Right lobe of liver (tissue), 6 donors: Measurements from ENCODE around the gene KLRK1. TPM values are rescaled to one million over a fixed set of nuclear protein-coding genes. Genes with fewer than 3 reads are reported as not detected.
"Not testable (repeated sequence)": the region's sequence is repeated elsewhere in the genome, so short reads cannot be mapped to it uniquely, and the experiment has no call there.

ENCODE experiments used
- ATAC-seq, 4 donors: fragments of 200-7000 bp; cut with Tn5 transposase; one replicate each; pipeline ENCODE4 v1.9.1; 2020; ENCODE audit warnings: mild to moderate bottlenecking in 4 of 4, moderate library complexity in 4 of 4
- DNase-seq, 3 donors: peaks; one replicate each; pipeline ENCODE4 v3.0.0-alpha.2; 2020
- H3K27ac ChIP-seq, 3 donors: fragments of 200-600 bp; one replicate each; pipeline ENCODE4 v1.8.0; 2022
- H3K27me3 ChIP-seq, 2 donors: fragments of 200-600 bp; one replicate each; pipeline ENCODE4 v1.8.0; 2022
- H3K36me3 ChIP-seq, 4 donors: fragments of 200-600 bp; sonication (generic) in 1 of 4; one replicate each; pipeline versions ENCODE4 v1.5.1 to v1.8.0; 2017 to 2022; ENCODE audit warnings: control low read depth in 1 of 4
- H3K4me1 ChIP-seq, 4 donors: fragments of 200-600 bp; sonication (generic) in 1 of 4; one replicate each; pipeline versions ENCODE4 v1.5.1 to v1.8.0; 2017 to 2022; ENCODE audit warnings: control low read depth in 1 of 4
- H3K4me3 ChIP-seq, 3 donors: fragments of 200-600 bp; one replicate each; pipeline ENCODE4 v1.8.0; 2022
- H3K9me3 ChIP-seq, 4 donors: fragments of 200-600 bp; sonication (generic) in 1 of 4; one replicate each; pipeline versions ENCODE4 v1.5.1 to v1.8.0; 2017 to 2022; ENCODE audit warnings: control low read depth in 1 of 4
- CTCF ChIP-seq, 4 donors: fragments of 200-600 bp in 3 of 4; fragments of 450-650 bp in 1 of 4; IDR thresholded peaks; one replicate each; pipeline versions ENCODE4 v1.5.1 to v1.8.0; 2016 to 2022; ENCODE audit warnings: antibody characterized with exemption in 4 of 4, mild to moderate bottlenecking in 2 of 4
- POLR2A ChIP-seq: fragments of 450-650 bp; IDR thresholded peaks from one replicate; pipeline ENCODE4 v1.6.1; 2017; ENCODE audit warnings: antibody characterized with exemption, mild to moderate bottlenecking
- WGBS: methylation state at CpG from one replicate; pipeline ENCODE4 v1.1.6; 2018; ENCODE audit warnings: low coverage, low lambda C conversion rate; ENCODE audit not compliant: insufficient coverage; ENCODE audit errors: missing lambda C conversion rate; 5-methylcytosine and 5-hydroxymethylcytosine counted together
- intact Hi-C, 2 donors: fragments of 100-400 bp; cut with DNase I; formaldehyde crosslinking; loops; one replicate each; pipeline versions ENCODE4 v1.11.2 to v1.14.1; 2022
- total RNA-seq, 6 experiments: library from RNA; depleted of rRNA in 2 of 6; stranded (reverse); fragments of >200 nt in 2 of 6; fragmentation: NEBNext Ultra II Directional in 3 of 6; extraction: Animal tissue kit (Norgen Biotek cat#: 25700) in 3 of 6; gene quantifications; one replicate each; pipeline versions ENCODE4 v1.1.0 to v1.2.4, GENCODE V29; 2016 to 2023
- donor health status: DM: no; HTN: yes; CAD: no.
- donor health status: DM: no; HTN: no; CAD: no.
- donor health status: DM: no; HTN: no; CAD: no.
- donor health status: DM: no; HTN: yes; CAD: no.
- donor health status: DM: no; HTN: yes; CAD: no.

Gene KLRK1
- total RNA-seq, 6 experiments from 2014 or later = 0.24 to 1.5 (median 1.0) TPM

GRCh38 chr12:10354502-10354901, 35.3 kb downstream of the KLRK1 start:
- 45% methylated on average over 2 of the region's 2 CpGs for WGBS
- H3K27me3 ChIP-seq = no peaks in the 10 kb centered on the region

GRCh38 chr12:10354071-10354470, 35.8 kb downstream of the KLRK1 start:
- intact Hi-C loops = no loop called here
- Histone ChIP-seq H3K4me3 (no peak overlapping the region), H3K27me3 (no peaks in the 10 kb centered on the region), H3K36me3 (no peaks in the 10 kb centered on the region), H3K9me3 (no peaks in the 10 kb centered on the region), H3K27ac (no peak overlapping the region), H3K4me1 (no peaks in the 10 kb centered on the region)
- TF ChIP-seq POLR2A (no peak), CTCF (IDR thresholded peaks at IDR 0.05) (no peak)
- DNase-seq (no peak), ATAC-seq (no peak)
- 54% methylated on average over 4 of the region's 4 CpGs for WGBS

More at GRCh38 chr12:10354502-10354901, 35.3 kb downstream of the KLRK1 start:
- no peaks in the 10 kb centered on the region for H3K36me3 ChIP-seq
- H3K4me1 ChIP-seq = no peaks in the 10 kb centered on the region
- no peaks in the 10 kb centered on the region for H3K9me3 ChIP-seq
- H3K4me3 ChIP-seq = no peak overlapping the region
- TF ChIP-seq CTCF (IDR thresholded peaks at IDR 0.05) (no peak), POLR2A (no peak)
- ATAC-seq (no peak), DNase-seq (no peak)
- intact Hi-C loops = no loop called here
- H3K27ac ChIP-seq = no peak overlapping the region

GRCh38 chr12:10351457-10351856, 38.4 kb downstream of the KLRK1 start:
- H3K4me1 ChIP-seq, intact Hi-C loops, ATAC-seq, H3K9me3 ChIP-seq, DNase-seq, H3K36me3 ChIP-seq, H3K4me3 ChIP-seq, H3K27me3 ChIP-seq, H3K27ac ChIP-seq: not testable (repeated sequence)
- WGBS = 37% methylated on average over 3 of the region's 3 CpGs

GRCh38 chr12:10341892-10342509, 47.8 kb downstream of the KLRK1 start:
- ATAC-seq (no peak), DNase-seq (no peak)
- 88% methylated on average over 1 of the region's 1 CpG for WGBS
- no peaks in the 10 kb centered on the region for H3K36me3 ChIP-seq
- TF ChIP-seq POLR2A (no peak), CTCF (IDR thresholded peaks at IDR 0.05) (no peak)
- H3K4me1 ChIP-seq = no peaks in the 10 kb centered on the region
- intact Hi-C loops = no loop called here
- H3K27me3 ChIP-seq = no peaks in the 10 kb centered on the region
- no peak overlapping the region for H3K27ac ChIP-seq
- H3K4me3 ChIP-seq = no peak overlapping the region
- H3K9me3 ChIP-seq = no peaks in the 10 kb centered on the region

- DNase-seq, H3K4me3 ChIP-seq, ATAC-seq, H3K27me3 ChIP-seq, H3K27ac ChIP-seq, H3K4me1 ChIP-seq, H3K9me3 ChIP-seq, intact Hi-C loops, H3K36me3 ChIP-seq: not testable (repeated sequence)
- 63% methylated on average over 2 of the region's 2 CpGs for WGBS
These were observed 48.9 kb downstream of the KLRK1 start for GRCh38 chr12:10340946-10341345.
